H9 (cell line): Measurements from ENCODE around the gene ZCCHC13. TPM values are rescaled to one million over a fixed set of nuclear protein-coding genes. Genes with fewer than 3 reads are reported as not detected.
"Not testable (repeated sequence)": the region's sequence is repeated elsewhere in the genome, so short reads cannot be mapped to it uniquely, and the experiment has no call there.

Source experiments
- DNase-seq: peaks from one replicate; pipeline ENCODE4 v3.0.0-alpha.2; 2017
- H2AFZ ChIP-seq: one replicate; pipeline ENCODE4 v1.6.1; 2013; ENCODE audit warnings: mild to moderate bottlenecking, low read length, control low read depth, moderate library complexity
- H2AK5ac ChIP-seq: 2 replicates; pipeline ENCODE4 v1.6.1; 2013; ENCODE audit warnings: low read length, control low read depth, mixed read lengths; ENCODE audit not compliant: insufficient read length
- H2BK120ac ChIP-seq: one replicate; pipeline ENCODE4 v1.6.1; 2013; ENCODE audit warnings: low read depth, mild to moderate bottlenecking, low read length, control low read depth, inconsistent platforms; ENCODE audit not compliant: poor library complexity, severe bottlenecking
- H2BK12ac ChIP-seq: 2 replicates; pipeline ENCODE4 v1.6.1; 2013; ENCODE audit warnings: low read length, control low read depth, mixed read lengths, low read depth; ENCODE audit not compliant: insufficient read length
- H2BK15ac ChIP-seq: 2 replicates; pipeline ENCODE4 v1.6.1; 2013; ENCODE audit warnings: low read depth, low read length, control low read depth
- H2BK20ac ChIP-seq: one replicate; pipeline ENCODE4 v1.6.1; 2013; ENCODE audit warnings: low read depth, mild to moderate bottlenecking, low read length, control low read depth, inconsistent platforms; ENCODE audit not compliant: poor library complexity, severe bottlenecking
- H2BK5ac ChIP-seq: 2 replicates; pipeline ENCODE4 v1.6.1; 2013; ENCODE audit warnings: low read length, control low read depth, mixed read lengths; ENCODE audit not compliant: insufficient read length
- H3K14ac ChIP-seq: 2 replicates; pipeline ENCODE4 v1.6.1; 2013; ENCODE audit warnings: low read length, control low read depth; ENCODE audit not compliant: insufficient read depth
- H3K18ac ChIP-seq: 2 replicates; pipeline ENCODE4 v1.6.1; 2013; ENCODE audit warnings: low read depth, mild to moderate bottlenecking, mixed read lengths, low read length, control low read depth; ENCODE audit not compliant: insufficient read length
- H3K23ac ChIP-seq: 2 replicates; pipeline ENCODE4 v1.6.1; 2013; ENCODE audit warnings: low read length, control low read depth, mixed read lengths, low read depth; ENCODE audit not compliant: insufficient read length
- H3K23me2 ChIP-seq: 2 replicates; pipeline ENCODE4 v1.6.1; 2013; ENCODE audit warnings: low read depth, mild to moderate bottlenecking, mixed read lengths, low read length, control low read depth; ENCODE audit not compliant: insufficient read length, poor library complexity, severe bottlenecking
- H3K27ac ChIP-seq: 2 replicates; pipeline ENCODE4 v1.5.1; 2013; ENCODE audit warnings: low read length, control low read depth, mixed read lengths, low read depth; ENCODE audit not compliant: insufficient read length
- H3K27me3 ChIP-seq: 2 replicates; pipeline ENCODE4 v1.6.1; 2013; ENCODE audit warnings: low read length, control low read depth, inconsistent platforms; ENCODE audit not compliant: insufficient read depth
- H3K4ac ChIP-seq: 2 replicates; pipeline ENCODE4 v1.6.1; 2013; ENCODE audit warnings: low read depth, mild to moderate bottlenecking, control low read depth, inconsistent platforms, low read length, moderate library complexity
- H3K4me1 ChIP-seq: 2 replicates; pipeline ENCODE4 v1.6.1; 2013; ENCODE audit warnings: low read length, control low read depth, inconsistent platforms; ENCODE audit not compliant: insufficient read depth
- H3K4me2 ChIP-seq: 2 replicates; pipeline ENCODE4 v1.6.1; 2013; ENCODE audit warnings: low read length, control low read depth, mixed read lengths; ENCODE audit not compliant: insufficient read length, insufficient read depth
- H3K56ac ChIP-seq: 2 replicates; pipeline ENCODE4 v1.6.1; 2013; ENCODE audit warnings: low read depth, mild to moderate bottlenecking, mixed read lengths, low read length, control low read depth; ENCODE audit not compliant: insufficient read length
- H3K79me1 ChIP-seq: 2 replicates; pipeline ENCODE4 v1.6.1; 2013; ENCODE audit warnings: low read depth, mild to moderate bottlenecking, moderate library complexity, low read length, control low read depth, inconsistent platforms; ENCODE audit not compliant: insufficient read depth, poor library complexity, severe bottlenecking
- H3K79me2 ChIP-seq: 2 replicates; pipeline ENCODE4 v1.6.1; 2013; ENCODE audit warnings: low read length, control low read depth, inconsistent platforms; ENCODE audit not compliant: insufficient read depth
- H3K9ac ChIP-seq: 2 replicates; pipeline ENCODE4 v1.6.1; 2013; ENCODE audit warnings: low read length, control low read depth, mixed read lengths; ENCODE audit not compliant: insufficient read length; ENCODE audit errors: extremely low read depth
- H3K9me3 ChIP-seq: one replicate; pipeline ENCODE4 v1.6.1; 2013; ENCODE audit warnings: low read depth, low read length, inconsistent platforms; ENCODE audit not compliant: control insufficient read depth
- H3T11ph ChIP-seq: one replicate; pipeline ENCODE4 v1.6.1; 2013; ENCODE audit warnings: mild to moderate bottlenecking, low read length, control low read depth, inconsistent platforms
- H4K20me1 ChIP-seq: one replicate; pipeline ENCODE4 v1.6.1; 2013; ENCODE audit not compliant: control insufficient read depth, insufficient read length, insufficient read depth
- H4K5ac ChIP-seq: 2 replicates; pipeline ENCODE4 v1.6.1; 2013; ENCODE audit warnings: low read depth, mild to moderate bottlenecking, mixed read lengths, low read length, control low read depth; ENCODE audit not compliant: insufficient read length
- H4K8ac ChIP-seq: replicated peaks from 2 replicates; pipeline ENCODE4 v1.6.1; 2013; ENCODE audit warnings: low read length, control low read depth, mixed read lengths, low read depth; ENCODE audit not compliant: insufficient read length
- H4K91ac ChIP-seq: 2 replicates; pipeline ENCODE4 v1.6.1; 2013; ENCODE audit warnings: low read depth, mild to moderate bottlenecking, moderate library complexity, mixed read lengths, low read length, control low read depth; ENCODE audit not compliant: insufficient read length
- H3K27ac Mint-ChIP-seq, 3 experiments: 2 replicates in 2 of 3; 3 replicates in 1 of 3; pipeline ENCODE4 v1.8.0; 2020 to 2021; ENCODE audit warnings: mixed read lengths in 3 of 3, mild to moderate bottlenecking in 1 of 3, moderate library complexity in 1 of 3
- H3K27me3 Mint-ChIP-seq: 2 replicates; pipeline ENCODE4 v1.8.0; 2021; ENCODE audit warnings: low read depth, mild to moderate bottlenecking, moderate library complexity, mixed read lengths
- H3K36me3 Mint-ChIP-seq, 3 experiments: 2 replicates in 2 of 3; 3 replicates in 1 of 3; pipeline ENCODE4 v1.8.0; 2020 to 2021; ENCODE audit warnings: low read depth in 3 of 3, mixed read lengths in 3 of 3; ENCODE audit not compliant: insufficient read depth in 1 of 3
- H3K4me1 Mint-ChIP-seq, 2 experiments: 2 replicates each; pipeline ENCODE4 v1.8.0; 2020; ENCODE audit warnings: mixed read lengths in 2 of 2
- H3K4me3 Mint-ChIP-seq, 2 experiments: 2 replicates in 1 of 2; 3 replicates in 1 of 2; pipeline ENCODE4 v1.8.0; 2020 to 2021; ENCODE audit warnings: mild to moderate bottlenecking in 2 of 2, mixed read lengths in 2 of 2, moderate library complexity in 1 of 2
- H3K9me3 Mint-ChIP-seq, 2 experiments: 2 replicates in 1 of 2; 3 replicates in 1 of 2; pipeline ENCODE4 v1.8.0; 2020; ENCODE audit warnings: mild to moderate bottlenecking in 2 of 2, mixed read lengths in 2 of 2, moderate library complexity in 1 of 2
- CTCF ChIP-seq: fragments of 200-600 bp; sonication (generic); conservative IDR thresholded peaks from 3 replicates; pipeline ENCODE4 v1.8.0; 2021; ENCODE audit warnings: antibody characterized with exemption, mild to moderate bottlenecking
- WGBS: extraction: QIAGEN DNeasy Blood & Tissue Kit; methylation state at CpG from one replicate; pipeline ENCODE4 v1.1.7; 2013; ENCODE audit warnings: missing lambda C conversion rate, low lambda C conversion rate, mixed read lengths; ENCODE audit not compliant: insufficient read length; ENCODE audit errors: extremely low coverage; 5-methylcytosine and 5-hydroxymethylcytosine counted together
- long read RNA-seq: library from polyadenylated mRNA; unstranded; transcript quantifications from one replicate; pipeline ENCODE4 v2.0.0, GENCODE V29; 2020
- total RNA-seq: library from RNA; stranded (reverse); gene quantifications from 2 replicates; pipeline ENCODE4 v1.2.1, GENCODE V29; 2021

Gene ZCCHC13
- not detected in 2 replicates for total RNA-seq
- long read RNA-seq = 0 reads

DNA sequence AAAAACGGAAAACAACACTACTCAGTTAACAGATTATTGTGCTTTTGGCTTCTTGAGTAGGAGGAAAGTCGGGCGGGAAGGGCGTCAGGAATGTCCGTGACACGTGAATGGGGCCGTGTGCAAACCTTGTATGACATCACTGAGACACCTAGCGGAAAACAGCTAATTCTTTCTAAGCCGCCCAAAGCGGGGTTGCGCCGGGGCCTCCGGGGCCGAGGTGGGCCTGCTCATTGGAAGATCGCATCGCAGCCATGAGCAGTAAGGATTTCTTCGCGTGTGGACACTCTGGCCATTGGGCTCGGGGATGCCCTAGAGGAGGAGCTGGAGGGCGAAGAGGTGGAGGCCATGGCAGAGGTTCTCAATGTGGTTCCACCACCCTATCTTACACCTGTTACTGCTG is at the start of gene ZCCHC13:
Gene ZCCHC13, plus strand, starts transcription at position 165 of the 400 bp plus-strand sequence. Its CDS starts 87 bp downstream, at position 252.
- Histone ChIP-seq H3K9me3 (no peaks in the 10 kb centered on the region), H2AK5ac (no peak within 1 kb of the TSS), H2BK120ac (no peak within 1 kb of the TSS), H3T11ph (no peak within 1 kb of the TSS), H3K27ac (no peak within 1 kb of the TSS), H2BK12ac (no peak within 1 kb of the TSS), H2AFZ (no peak within 1 kb of the TSS), H4K8ac (no peak within 1 kb of the TSS), H3K14ac (no peak within 1 kb of the TSS), H3K79me1 (no peaks in the 10 kb centered on the region), H3K18ac (peak within 1 kb of the TSS; percentile 15), H2BK20ac (no peak within 1 kb of the TSS), H2BK15ac (peak within 1 kb of the TSS; percentile 68; the same call in 1 of the 2 replicates), H2BK5ac (no peak within 1 kb of the TSS), H3K9ac (no peak within 1 kb of the TSS), H3K4me2 (no peak within 1 kb of the TSS), H4K91ac (no peak within 1 kb of the TSS), H3K23ac (no peak within 1 kb of the TSS), H3K4ac (no peak within 1 kb of the TSS), H3K56ac (no peak within 1 kb of the TSS), H3K23me2 (no peaks in the 10 kb centered on the region), H4K5ac (no peak within 1 kb of the TSS), H4K20me1 (no peaks in the 10 kb centered on the region), H3K4me1 (no peaks in the 10 kb centered on the region; the same call in 1 of the 2 replicates), H3K79me2 (no peaks in the 10 kb centered on the region), H3K27me3 (no peaks in the 10 kb centered on the region)
- Mint-ChIP-seq H3K4me1 (peaks cover 9 to 18% of the 10 kb centered on the region in 2 experiments), H3K4me3 (no peak within 1 kb of the TSS), H3K36me3 (peaks cover 0 to 4% (median 0%) of the 10 kb centered on the region in 3 experiments; a peak in 3 of 7 replicates), H3K27me3 (no peaks in the 10 kb centered on the region), H3K27ac (no peak within 1 kb of the TSS), H3K9me3 (peaks cover 0 to 9% of the 10 kb centered on the region in 2 experiments; a peak in 4 of 5 replicates)
- TF ChIP-seq CTCF = no peak
- no peak for DNase-seq
- no CpG with 5 or more reads among the region's 20 CpGs for WGBS

DNA sequence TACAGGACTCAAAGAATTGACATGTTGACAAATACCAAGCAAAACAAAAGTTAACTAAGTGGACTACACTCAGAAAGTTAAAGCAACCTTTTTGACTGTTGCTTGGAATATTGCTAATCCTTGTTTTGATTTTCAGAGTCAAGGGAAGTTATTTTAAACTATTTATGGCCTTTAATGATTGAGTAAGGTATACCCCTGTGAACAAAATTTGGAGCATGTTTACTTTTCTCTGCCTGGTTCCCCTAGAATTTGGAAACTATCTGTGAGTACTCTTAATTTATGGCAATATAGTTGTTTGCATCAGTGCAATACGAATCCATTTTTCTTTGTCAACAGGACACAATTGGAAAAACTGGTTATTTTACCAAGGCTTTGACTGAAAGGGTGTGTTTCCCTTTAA is 45.9 kb upstream of the ZCCHC13 start:
- H3K23me2 ChIP-seq, H2BK15ac ChIP-seq, H2BK12ac ChIP-seq, H3K27me3 Mint-ChIP-seq, H3K27me3 ChIP-seq, H3K4me2 ChIP-seq, H3K79me2 ChIP-seq, H4K91ac ChIP-seq, H2BK5ac ChIP-seq, H3K9ac ChIP-seq, H2AK5ac ChIP-seq, H3K79me1 ChIP-seq, H3T11ph ChIP-seq, H3K9me3 ChIP-seq, H2BK20ac ChIP-seq, H2AFZ ChIP-seq, H2BK120ac ChIP-seq, H4K8ac ChIP-seq, H3K56ac ChIP-seq, H4K5ac ChIP-seq, H3K4ac ChIP-seq, H3K23ac ChIP-seq, H3K14ac ChIP-seq, H3K18ac ChIP-seq, H3K4me3 Mint-ChIP-seq, DNase-seq, H4K20me1 ChIP-seq, H3K27ac ChIP-seq: not testable (repeated sequence)
- H3K4me1 Mint-ChIP-seq = peaks cover 65 to 93% of the 10 kb centered on the region in 2 experiments
- peaks cover 13% of the 10 kb centered on the region for H3K4me1 ChIP-seq
- peaks cover 56 to 59% (median 58%) of the 10 kb centered on the region in 3 experiments for H3K36me3 Mint-ChIP-seq
- WGBS = no CpG with 5 or more reads among the region's 1 CpG
- 0 out of 7 replicates have a peak overlapping the region, but pooled peaks of 1 of the 3 experiments have one; percentile 35 for H3K27ac Mint-ChIP-seq
- H3K9me3 Mint-ChIP-seq = peaks cover 22 to 30% of the 10 kb centered on the region in 2 experiments
